GM23338 (cell line): ENCODE results near the gene MUC5B. TPM values are rescaled to one million over a fixed set of nuclear protein-coding genes. Genes with fewer than 3 reads are reported as not detected.

Experiments used
- ATAC-seq: fragments of 200-7000 bp; cut with Tn5 transposase; 3 replicates; pipeline ENCODE4 v1.9.1; 2020
- DNase-seq: peaks from one replicate; pipeline ENCODE4 v3.0.0-alpha.2; 2015; ENCODE audit warnings: low spot score
- H2AFZ ChIP-seq: fragments of 200-600 bp; sonication (generic); 2 replicates; pipeline ENCODE4 v1.8.0; 2016; ENCODE audit warnings: antibody characterized with exemption, mild to moderate bottlenecking, moderate library complexity
- H3F3A ChIP-seq: fragments of 200-600 bp; sonication (generic); replicated peaks from 2 replicates; pipeline ENCODE4 v1.8.0; 2017; ENCODE audit warnings: antibody characterized with exemption, mixed run types, low read depth
- H3K27ac ChIP-seq: fragments of 200-600 bp; sonication (generic); 2 replicates; pipeline ENCODE4 v1.6.1; 2016; ENCODE audit warnings: low read depth
- H3K27me3 ChIP-seq: fragments of 200-600 bp; sonication (generic); 2 replicates; pipeline ENCODE4 v1.8.0; 2016; ENCODE audit warnings: mild to moderate bottlenecking, mixed run types, moderate library complexity; ENCODE audit not compliant: insufficient read depth
- H3K36me3 ChIP-seq: fragments of 200-600 bp; sonication (generic); 2 replicates; pipeline ENCODE4 v1.8.0; 2016; ENCODE audit warnings: mild to moderate bottlenecking; ENCODE audit not compliant: insufficient read depth
- H3K4me1 ChIP-seq: fragments of 200-600 bp; sonication (generic); 2 replicates; pipeline ENCODE4 v1.8.0; 2016; ENCODE audit warnings: mild to moderate bottlenecking, moderate library complexity; ENCODE audit not compliant: insufficient read depth
- H3K4me2 ChIP-seq: fragments of 200-600 bp; sonication (generic); 2 replicates; pipeline ENCODE4 v1.7.1; 2017; ENCODE audit warnings: mixed run types
- H3K4me3 ChIP-seq: fragments of 200-600 bp; sonication (generic); 2 replicates; pipeline ENCODE4 v1.6.1; 2016; ENCODE audit warnings: mixed run types
- H3K79me2 ChIP-seq: fragments of 200-600 bp; sonication (generic); replicated peaks from 2 replicates; pipeline ENCODE4 v1.8.0; 2017; ENCODE audit warnings: mild to moderate bottlenecking; ENCODE audit not compliant: insufficient read depth
- H3K9me2 ChIP-seq: fragments of 200-600 bp; sonication (generic); 2 replicates; pipeline ENCODE4 v1.8.0; 2017; ENCODE audit not compliant: insufficient read depth
- H4K20me1 ChIP-seq: fragments of 200-600 bp; sonication (generic); replicated peaks from 2 replicates; pipeline ENCODE4 v1.8.0; 2017; ENCODE audit warnings: mild to moderate bottlenecking; ENCODE audit not compliant: insufficient read depth
- H3K27ac Mint-ChIP-seq: 2 replicates; pipeline ENCODE4 v1.8.0; 2020; ENCODE audit warnings: inconsistent platforms, mild to moderate bottlenecking, moderate library complexity, mixed read lengths
- H3K27me3 Mint-ChIP-seq: 3 replicates; pipeline ENCODE4 v1.8.0; 2022; ENCODE audit warnings: low read depth, mild to moderate bottlenecking, moderate library complexity, mixed read lengths, inconsistent platforms; ENCODE audit not compliant: insufficient read depth, poor library complexity
- H3K36me3 Mint-ChIP-seq: 3 replicates; pipeline ENCODE4 v1.8.0; 2021; ENCODE audit warnings: low read depth, mild to moderate bottlenecking, inconsistent platforms, moderate library complexity, mixed read lengths
- H3K4me1 Mint-ChIP-seq: 3 replicates; pipeline ENCODE4 v1.8.0; 2020; ENCODE audit warnings: mild to moderate bottlenecking, inconsistent platforms, mixed read lengths
- H3K4me3 Mint-ChIP-seq: 3 replicates; pipeline ENCODE4 v1.8.0; 2021; ENCODE audit warnings: moderate library complexity, mild to moderate bottlenecking, inconsistent platforms, mixed read lengths
- H3K9me3 Mint-ChIP-seq: 3 replicates; pipeline ENCODE4 v1.8.0; 2020; ENCODE audit warnings: moderate library complexity, mild to moderate bottlenecking, inconsistent platforms, mixed read lengths
- CREB1 ChIP-seq: fragments of 250-450 bp; sonication (Bioruptor Pico); IDR thresholded peaks from 2 replicates; pipeline ENCODE4 v1.5.0; 2020; ENCODE audit warnings: low read depth, mild to moderate bottlenecking, moderate library complexity
- EZH2 ChIP-seq: fragments of 200-600 bp; sonication (generic); IDR thresholded peaks from one replicate; pipeline ENCODE4 v1.8.0; 2017; ENCODE audit warnings: antibody characterized with exemption, mild to moderate bottlenecking, low read depth; ENCODE audit not compliant: unreplicated experiment
- EZH2phosphoT487 ChIP-seq: fragments of 200-600 bp; sonication (generic); IDR thresholded peaks from one replicate; pipeline ENCODE4 v1.8.1; 2018; ENCODE audit warnings: antibody characterized with exemption; ENCODE audit not compliant: unreplicated experiment
- JUNB ChIP-seq: IDR thresholded peaks from one replicate; pipeline ENCODE4 v1.6.1; 2016; ENCODE audit warnings: antibody characterized with exemption; ENCODE audit not compliant: unreplicated experiment
- POLR2AphosphoS5 ChIP-seq: IDR thresholded peaks from 2 replicates; pipeline ENCODE4 v1.6.1; 2016; ENCODE audit warnings: antibody characterized with exemption, low read depth
- ZNF331 ChIP-seq: fragments of 250-450 bp; sonication (Bioruptor Pico); IDR thresholded peaks from 2 replicates; pipeline ENCODE4 v1.5.0; 2020; ENCODE audit warnings: low read depth, mild to moderate bottlenecking, moderate library complexity
- polyA plus RNA-seq: library from polyadenylated mRNA; unstranded; fragments of >200 nt; fragmentation: Nextera tagmentation; extraction: Ambion mirVana; gene quantifications from 2 replicates; pipeline ENCODE4 v1.2.1, GENCODE V29; 2016
- total RNA-seq: library from RNA; depleted of rRNA; stranded (reverse); fragments of >200 nt; shearing (Covaris generic); gene quantifications from 2 replicates; pipeline ENCODE4 v1.2.3, GENCODE V29; 2014
- TF ChIP-seq, protein P1 (sequence below): fragments of 250-450 bp; sonication (Bioruptor Pico); IDR thresholded peaks from 2 replicates; pipeline ENCODE4 v1.5.0; 2020; ENCODE audit warnings: mild to moderate bottlenecking, moderate library complexity
- TF ChIP-seq, protein P2 (sequence below): IDR thresholded peaks from 2 replicates; pipeline ENCODE4 v1.6.1; 2016; ENCODE audit warnings: antibody characterized with exemption
- TF ChIP-seq, protein P3 (sequence below), 2 experiments: fragments of 200-600 bp in 1 of 2; sonication (generic) in 1 of 2; conservative IDR thresholded peaks; 2 replicates each; pipeline versions ENCODE4 v1.5.1 to v1.6.1; 2016 to 2017; ENCODE audit warnings: antibody characterized with exemption in 2 of 2, low read depth in 2 of 2, mild to moderate bottlenecking in 2 of 2, moderate library complexity in 1 of 2
- TF ChIP-seq, protein P4 (sequence below): IDR thresholded peaks from one replicate; pipeline ENCODE4 v1.6.1; 2018; ENCODE audit warnings: antibody characterized with exemption; ENCODE audit not compliant: unreplicated experiment

MUC5B gene
- total and polyA plus RNA-seq, 2 experiments from 2014 or later = 0.18 to 0.90 TPM

DNA sequence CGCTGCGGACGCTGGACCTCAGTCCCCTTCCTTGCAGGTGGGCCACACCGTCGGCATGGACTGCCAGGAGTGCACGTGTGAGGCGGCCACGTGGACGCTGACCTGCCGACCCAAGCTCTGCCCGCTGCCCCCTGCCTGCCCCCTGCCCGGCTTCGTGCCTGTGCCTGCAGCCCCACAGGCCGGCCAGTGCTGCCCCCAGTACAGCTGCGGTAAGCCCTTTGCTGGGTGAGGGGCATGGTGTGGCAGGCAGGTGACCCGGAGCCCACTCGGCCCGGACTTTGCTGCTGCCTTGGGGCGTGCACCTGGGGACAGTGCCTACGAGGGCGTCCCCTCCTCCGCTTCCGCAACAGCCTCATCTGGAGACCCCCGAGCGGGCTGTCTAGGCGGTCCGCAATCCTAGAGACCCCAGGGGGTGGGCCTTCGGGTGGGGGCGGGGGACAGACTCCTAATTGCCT lies 25.4 kb upstream of the MUC5B start:
- H3K4me3 ChIP-seq = no peak overlapping the region
- Mint-ChIP-seq H3K27ac (no peak overlapping the region), H3K36me3 (no peaks in the 10 kb centered on the region), H3K4me1 (no peaks in the 10 kb centered on the region), H3K9me3 (no peaks in the 10 kb centered on the region; the same call in 1 of the 3 replicates), H3K4me3 (no peak overlapping the region), H3K27me3 (peaks cover 6% of the 10 kb centered on the region)
- TF ChIP-seq JUNB (no peak), POLR2AphosphoS5 (no peak), EZH2 (no peak), EZH2phosphoT487 (no peak), CREB1 (CRISPR knock-in tag) (no peak), ZNF331 (CRISPR knock-in tag) (no peak)
- TF ChIP-seq, protein P1, sequence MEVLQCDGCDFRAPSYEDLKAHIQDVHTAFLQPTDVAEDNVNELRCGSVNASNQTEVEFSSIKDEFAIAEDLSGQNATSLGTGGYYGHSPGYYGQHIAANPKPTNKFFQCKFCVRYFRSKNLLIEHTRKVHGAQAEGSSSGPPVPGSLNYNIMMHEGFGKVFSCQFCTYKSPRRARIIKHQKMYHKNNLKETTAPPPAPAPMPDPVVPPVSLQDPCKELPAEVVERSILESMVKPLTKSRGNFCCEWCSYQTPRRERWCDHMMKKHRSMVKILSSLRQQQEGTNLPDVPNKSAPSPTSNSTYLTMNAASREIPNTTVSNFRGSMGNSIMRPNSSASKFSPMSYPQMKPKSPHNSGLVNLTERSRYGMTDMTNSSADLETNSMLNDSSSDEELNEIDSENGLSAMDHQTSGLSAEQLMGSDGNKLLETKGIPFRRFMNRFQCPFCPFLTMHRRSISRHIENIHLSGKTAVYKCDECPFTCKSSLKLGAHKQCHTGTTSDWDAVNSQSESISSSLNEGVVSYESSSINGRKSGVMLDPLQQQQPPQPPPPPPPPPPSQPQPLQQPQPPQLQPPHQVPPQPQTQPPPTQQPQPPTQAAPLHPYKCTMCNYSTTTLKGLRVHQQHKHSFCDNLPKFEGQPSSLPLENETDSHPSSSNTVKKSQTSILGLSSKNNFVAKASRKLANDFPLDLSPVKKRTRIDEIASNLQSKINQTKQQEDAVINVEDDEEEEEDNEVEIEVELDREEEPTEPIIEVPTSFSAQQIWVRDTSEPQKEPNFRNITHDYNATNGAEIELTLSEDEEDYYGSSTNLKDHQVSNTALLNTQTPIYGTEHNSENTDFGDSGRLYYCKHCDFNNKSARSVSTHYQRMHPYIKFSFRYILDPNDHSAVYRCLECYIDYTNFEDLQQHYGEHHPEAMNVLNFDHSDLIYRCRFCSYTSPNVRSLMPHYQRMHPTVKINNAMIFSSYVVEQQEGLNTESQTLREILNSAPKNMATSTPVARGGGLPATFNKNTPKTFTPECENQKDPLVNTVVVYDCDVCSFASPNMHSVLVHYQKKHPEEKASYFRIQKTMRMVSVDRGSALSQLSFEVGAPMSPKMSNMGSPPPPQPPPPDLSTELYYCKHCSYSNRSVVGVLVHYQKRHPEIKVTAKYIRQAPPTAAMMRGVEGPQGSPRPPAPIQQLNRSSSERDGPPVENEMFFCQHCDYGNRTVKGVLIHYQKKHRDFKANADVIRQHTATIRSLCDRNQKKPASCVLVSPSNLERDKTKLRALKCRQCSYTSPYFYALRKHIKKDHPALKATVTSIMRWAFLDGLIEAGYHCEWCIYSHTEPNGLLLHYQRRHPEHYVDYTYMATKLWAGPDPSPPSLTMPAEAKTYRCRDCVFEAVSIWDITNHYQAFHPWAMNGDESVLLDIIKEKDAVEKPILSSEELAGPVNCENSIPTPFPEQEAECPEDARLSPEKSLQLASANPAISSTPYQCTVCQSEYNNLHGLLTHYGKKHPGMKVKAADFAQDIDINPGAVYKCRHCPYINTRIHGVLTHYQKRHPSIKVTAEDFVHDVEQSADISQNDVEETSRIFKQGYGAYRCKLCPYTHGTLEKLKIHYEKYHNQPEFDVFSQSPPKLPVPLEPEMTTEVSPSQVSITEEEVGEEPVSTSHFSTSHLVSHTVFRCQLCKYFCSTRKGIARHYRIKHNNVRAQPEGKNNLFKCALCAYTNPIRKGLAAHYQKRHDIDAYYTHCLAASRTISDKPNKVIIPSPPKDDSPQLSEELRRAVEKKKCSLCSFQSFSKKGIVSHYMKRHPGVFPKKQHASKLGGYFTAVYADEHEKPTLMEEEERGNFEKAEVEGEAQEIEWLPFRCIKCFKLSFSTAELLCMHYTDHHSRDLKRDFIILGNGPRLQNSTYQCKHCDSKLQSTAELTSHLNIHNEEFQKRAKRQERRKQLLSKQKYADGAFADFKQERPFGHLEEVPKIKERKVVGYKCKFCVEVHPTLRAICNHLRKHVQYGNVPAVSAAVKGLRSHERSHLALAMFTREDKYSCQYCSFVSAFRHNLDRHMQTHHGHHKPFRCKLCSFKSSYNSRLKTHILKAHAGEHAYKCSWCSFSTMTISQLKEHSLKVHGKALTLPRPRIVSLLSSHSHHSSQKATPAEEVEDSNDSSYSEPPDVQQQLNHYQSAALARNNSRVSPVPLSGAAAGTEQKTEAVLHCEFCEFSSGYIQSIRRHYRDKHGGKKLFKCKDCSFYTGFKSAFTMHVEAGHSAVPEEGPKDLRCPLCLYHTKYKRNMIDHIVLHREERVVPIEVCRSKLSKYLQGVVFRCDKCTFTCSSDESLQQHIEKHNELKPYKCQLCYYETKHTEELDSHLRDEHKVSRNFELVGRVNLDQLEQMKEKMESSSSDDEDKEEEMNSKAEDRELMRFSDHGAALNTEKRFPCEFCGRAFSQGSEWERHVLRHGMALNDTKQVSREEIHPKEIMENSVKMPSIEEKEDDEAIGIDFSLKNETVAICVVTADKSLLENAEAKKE (CRISPR knock-in tag) = no peak
- TF ChIP-seq, protein P2, sequence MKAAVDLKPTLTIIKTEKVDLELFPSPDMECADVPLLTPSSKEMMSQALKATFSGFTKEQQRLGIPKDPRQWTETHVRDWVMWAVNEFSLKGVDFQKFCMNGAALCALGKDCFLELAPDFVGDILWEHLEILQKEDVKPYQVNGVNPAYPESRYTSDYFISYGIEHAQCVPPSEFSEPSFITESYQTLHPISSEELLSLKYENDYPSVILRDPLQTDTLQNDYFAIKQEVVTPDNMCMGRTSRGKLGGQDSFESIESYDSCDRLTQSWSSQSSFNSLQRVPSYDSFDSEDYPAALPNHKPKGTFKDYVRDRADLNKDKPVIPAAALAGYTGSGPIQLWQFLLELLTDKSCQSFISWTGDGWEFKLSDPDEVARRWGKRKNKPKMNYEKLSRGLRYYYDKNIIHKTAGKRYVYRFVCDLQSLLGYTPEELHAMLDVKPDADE = no peak
- TF ChIP-seq, protein P3, sequence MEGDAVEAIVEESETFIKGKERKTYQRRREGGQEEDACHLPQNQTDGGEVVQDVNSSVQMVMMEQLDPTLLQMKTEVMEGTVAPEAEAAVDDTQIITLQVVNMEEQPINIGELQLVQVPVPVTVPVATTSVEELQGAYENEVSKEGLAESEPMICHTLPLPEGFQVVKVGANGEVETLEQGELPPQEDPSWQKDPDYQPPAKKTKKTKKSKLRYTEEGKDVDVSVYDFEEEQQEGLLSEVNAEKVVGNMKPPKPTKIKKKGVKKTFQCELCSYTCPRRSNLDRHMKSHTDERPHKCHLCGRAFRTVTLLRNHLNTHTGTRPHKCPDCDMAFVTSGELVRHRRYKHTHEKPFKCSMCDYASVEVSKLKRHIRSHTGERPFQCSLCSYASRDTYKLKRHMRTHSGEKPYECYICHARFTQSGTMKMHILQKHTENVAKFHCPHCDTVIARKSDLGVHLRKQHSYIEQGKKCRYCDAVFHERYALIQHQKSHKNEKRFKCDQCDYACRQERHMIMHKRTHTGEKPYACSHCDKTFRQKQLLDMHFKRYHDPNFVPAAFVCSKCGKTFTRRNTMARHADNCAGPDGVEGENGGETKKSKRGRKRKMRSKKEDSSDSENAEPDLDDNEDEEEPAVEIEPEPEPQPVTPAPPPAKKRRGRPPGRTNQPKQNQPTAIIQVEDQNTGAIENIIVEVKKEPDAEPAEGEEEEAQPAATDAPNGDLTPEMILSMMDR (conservative IDR thresholded peaks at IDR 0.05; ENCODE audit: low read depth in 2 of 2) = no peak
- TF ChIP-seq, protein P4, sequence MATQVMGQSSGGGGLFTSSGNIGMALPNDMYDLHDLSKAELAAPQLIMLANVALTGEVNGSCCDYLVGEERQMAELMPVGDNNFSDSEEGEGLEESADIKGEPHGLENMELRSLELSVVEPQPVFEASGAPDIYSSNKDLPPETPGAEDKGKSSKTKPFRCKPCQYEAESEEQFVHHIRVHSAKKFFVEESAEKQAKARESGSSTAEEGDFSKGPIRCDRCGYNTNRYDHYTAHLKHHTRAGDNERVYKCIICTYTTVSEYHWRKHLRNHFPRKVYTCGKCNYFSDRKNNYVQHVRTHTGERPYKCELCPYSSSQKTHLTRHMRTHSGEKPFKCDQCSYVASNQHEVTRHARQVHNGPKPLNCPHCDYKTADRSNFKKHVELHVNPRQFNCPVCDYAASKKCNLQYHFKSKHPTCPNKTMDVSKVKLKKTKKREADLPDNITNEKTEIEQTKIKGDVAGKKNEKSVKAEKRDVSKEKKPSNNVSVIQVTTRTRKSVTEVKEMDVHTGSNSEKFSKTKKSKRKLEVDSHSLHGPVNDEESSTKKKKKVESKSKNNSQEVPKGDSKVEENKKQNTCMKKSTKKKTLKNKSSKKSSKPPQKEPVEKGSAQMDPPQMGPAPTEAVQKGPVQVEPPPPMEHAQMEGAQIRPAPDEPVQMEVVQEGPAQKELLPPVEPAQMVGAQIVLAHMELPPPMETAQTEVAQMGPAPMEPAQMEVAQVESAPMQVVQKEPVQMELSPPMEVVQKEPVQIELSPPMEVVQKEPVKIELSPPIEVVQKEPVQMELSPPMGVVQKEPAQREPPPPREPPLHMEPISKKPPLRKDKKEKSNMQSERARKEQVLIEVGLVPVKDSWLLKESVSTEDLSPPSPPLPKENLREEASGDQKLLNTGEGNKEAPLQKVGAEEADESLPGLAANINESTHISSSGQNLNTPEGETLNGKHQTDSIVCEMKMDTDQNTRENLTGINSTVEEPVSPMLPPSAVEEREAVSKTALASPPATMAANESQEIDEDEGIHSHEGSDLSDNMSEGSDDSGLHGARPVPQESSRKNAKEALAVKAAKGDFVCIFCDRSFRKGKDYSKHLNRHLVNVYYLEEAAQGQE = no peak
- no peaks in the 10 kb centered on the region for H3K79me2 ChIP-seq
- ATAC-seq (peak; percentile 14), DNase-seq (no peak)
- H2AFZ ChIP-seq = no peak overlapping the region
- no peaks in the 10 kb centered on the region for H3K36me3 ChIP-seq
- H3K27me3 ChIP-seq = no peaks in the 10 kb centered on the region
- no peaks in the 10 kb centered on the region for H3F3A ChIP-seq
- H3K4me2 ChIP-seq = no peak overlapping the region
- no peaks in the 10 kb centered on the region for H3K9me2 ChIP-seq
- no peaks in the 10 kb centered on the region for H4K20me1 ChIP-seq
- no peak overlapping the region for H3K27ac ChIP-seq
- H3K4me1 ChIP-seq = no peaks in the 10 kb centered on the region
